H1 (cell line): ENCODE results near the gene SYNRG. TPM values are rescaled to one million over a fixed set of nuclear protein-coding genes. Genes with fewer than 3 reads are reported as not detected.

Source experiments
- CTCF ChIA-PET: fragments of 300-600 bp; sonication (Branson Sonifier 250); formaldehyde crosslinking; loops from one replicate; lab custom pipeline; 2021; ENCODE audit not compliant: partially characterized antibody; lab: Charles Lee
- POLR2A ChIA-PET: fragments of 300-600 bp; sonication (Branson Sonifier 250); formaldehyde crosslinking; loops from one replicate; lab custom pipeline; 2021; ENCODE audit warnings: inconsistent platforms; ENCODE audit not compliant: partially characterized antibody; lab: Charles Lee
- DNase-seq, 2 experiments: peaks; one replicate each; pipeline versions ENCODE4 v3.0.0 to v3.0.0-alpha.2; 2010 to 2022; ENCODE audit warnings: low spot score in 2 of 2, low read depth in 1 of 2, mixed read lengths in 1 of 2
- FAIRE-seq: peaks from 2 replicates; lab custom pipeline; 2011; peaks lifted over from hg19 to GRCh38; lab: Jason Lieb, UNC
- H2AFZ ChIP-seq: 2 replicates; pipeline ENCODE4 v1.8.1; 2012; ENCODE audit warnings: low read length, inconsistent platforms
- H2AK5ac ChIP-seq: 2 replicates; pipeline ENCODE4 v1.6.1; 2013; ENCODE audit warnings: low read depth, low read length
- H2BK120ac ChIP-seq: replicated peaks from 2 replicates; pipeline ENCODE3; 2013; ENCODE audit warnings: low read depth, low read length, inconsistent platforms
- H2BK12ac ChIP-seq: 2 replicates; pipeline ENCODE4 v1.6.1; 2013; ENCODE audit warnings: low read depth, low read length
- H2BK15ac ChIP-seq: 2 replicates; pipeline ENCODE4 v1.6.1; 2013; ENCODE audit warnings: low read length
- H2BK20ac ChIP-seq: 2 replicates; pipeline ENCODE4 v1.6.1; 2013; ENCODE audit warnings: low read length
- H2BK5ac ChIP-seq: 2 replicates; pipeline ENCODE4 v1.6.1; 2013; ENCODE audit warnings: low read depth, low read length
- H3K14ac ChIP-seq: 2 replicates; pipeline ENCODE4 v1.6.1; 2013; ENCODE audit warnings: inconsistent platforms; ENCODE audit not compliant: insufficient read length
- H3K18ac ChIP-seq: 2 replicates; pipeline ENCODE4 v1.6.1; 2013; ENCODE audit warnings: low read length; ENCODE audit errors: extremely low read depth
- H3K23ac ChIP-seq: 2 replicates; pipeline ENCODE4 v1.6.1; 2013; ENCODE audit warnings: inconsistent platforms; ENCODE audit not compliant: insufficient read length
- H3K23me2 ChIP-seq: 2 replicates; pipeline ENCODE4 v1.6.1; 2013; ENCODE audit warnings: low read depth, low read length
- H3K27ac ChIP-seq: 2 replicates; pipeline ENCODE4 v1.6.1; 2011; ENCODE audit warnings: low read depth, low read length, inconsistent platforms
- H3K27me3 ChIP-seq, 4 experiments: replicated peaks in 1 of 4; 1 replicate in 1 of 4; 2 replicates in 3 of 4; pipeline versions ENCODE4 v1.6.1 to v1.8.1; 2011 to 2013; ENCODE audit warnings: low read length in 3 of 4, mild to moderate bottlenecking in 3 of 4, inconsistent platforms in 2 of 4, mixed read lengths in 2 of 4, moderate library complexity in 1 of 4; ENCODE audit not compliant: control insufficient read depth in 3 of 4, insufficient read depth in 3 of 4; ENCODE audit errors: extremely low read depth in 1 of 4
- H3K36me3 ChIP-seq, 4 experiments: 2 replicates each; pipeline versions ENCODE4 v1.6.1 to v1.8.1; 2011 to 2013; ENCODE audit warnings: mild to moderate bottlenecking in 4 of 4, low read length in 3 of 4, moderate library complexity in 2 of 4, control low read depth in 1 of 4, inconsistent platforms in 1 of 4; ENCODE audit not compliant: insufficient read depth in 4 of 4, control insufficient read depth in 2 of 4
- H3K4ac ChIP-seq: replicated peaks from 2 replicates; pipeline ENCODE3; 2013; ENCODE audit warnings: low read length, low read depth, mixed read lengths, inconsistent platforms; ENCODE audit not compliant: insufficient read length
- H3K4me1 ChIP-seq, 4 experiments: replicated peaks in 1 of 4; 1 replicate in 1 of 4; 2 replicates in 3 of 4; pipeline versions ENCODE4 v1.6.1 to v1.8.1; 2011 to 2013; ENCODE audit warnings: low read length in 3 of 4, inconsistent platforms in 2 of 4, mixed read lengths in 1 of 4; ENCODE audit not compliant: insufficient read depth in 4 of 4, control insufficient read depth in 3 of 4
- H3K4me2 ChIP-seq, 2 experiments: 2 replicates each; pipeline versions ENCODE4 v1.6.1 to v1.8.1; 2011 to 2013; ENCODE audit warnings: low read depth in 2 of 2, low read length in 2 of 2, control low read depth in 1 of 2, inconsistent platforms in 1 of 2, mild to moderate bottlenecking in 1 of 2; ENCODE audit not compliant: insufficient read depth in 1 of 2
- H3K4me3 ChIP-seq, 4 experiments: fragments of 200-600, 300-600 bp in 1 of 4; sonication (generic), shearing (Covaris generic), sonication (Bioruptor Twin) in 1 of 4; 2 replicates each; pipeline versions ENCODE4 v1.5.1 to v1.8.1; 2011 to 2016; ENCODE audit warnings: low read length in 4 of 4, low read depth in 3 of 4, control low read depth in 2 of 4, inconsistent platforms in 2 of 4, mild to moderate bottlenecking in 2 of 4, mixed read lengths in 1 of 4, moderate library complexity in 1 of 4; ENCODE audit not compliant: insufficient read depth in 2 of 4; ENCODE audit errors: extremely low read depth in 1 of 4
- H3K56ac ChIP-seq: replicated peaks from 2 replicates; pipeline ENCODE3; 2013; ENCODE audit warnings: low read depth, mild to moderate bottlenecking, mixed read lengths, low read length, inconsistent platforms; ENCODE audit not compliant: insufficient read length
- H3K79me1 ChIP-seq: 2 replicates; pipeline ENCODE4 v1.6.1; 2013; ENCODE audit warnings: low read depth, low read length, control low read depth
- H3K79me2 ChIP-seq, 2 experiments: 2 replicates each; pipeline versions ENCODE4 v1.6.1 to v1.8.1; 2012 to 2013; ENCODE audit warnings: low read length in 2 of 2, mild to moderate bottlenecking in 2 of 2, inconsistent platforms in 1 of 2; ENCODE audit not compliant: insufficient read depth in 2 of 2, control insufficient read depth in 1 of 2
- H3K9ac ChIP-seq, 4 experiments: replicated peaks in 1 of 4; 1 replicate in 1 of 4; 2 replicates in 3 of 4; pipeline versions ENCODE4 v1.6.1 to v1.8.1; 2011 to 2013; ENCODE audit warnings: low read depth in 3 of 4, low read length in 3 of 4, control low read depth in 2 of 4, mild to moderate bottlenecking in 2 of 4, moderate library complexity in 2 of 4, inconsistent platforms in 1 of 4; ENCODE audit errors: extremely low read depth in 1 of 4
- H3K9me3 ChIP-seq, 2 experiments: 2 replicates each; pipeline versions ENCODE4 v1.6.1 to v1.8.1; 2012 to 2013; ENCODE audit warnings: mild to moderate bottlenecking in 2 of 2, moderate library complexity in 2 of 2, control low read depth in 1 of 2, inconsistent platforms in 1 of 2, low read depth in 1 of 2, low read length in 1 of 2, mixed read lengths in 1 of 2; ENCODE audit not compliant: insufficient read depth in 2 of 2
- H4K20me1 ChIP-seq, 2 experiments: replicated peaks in 1 of 2; 2 replicates each; pipeline versions ENCODE3 to v1.8.1; 2011 to 2013; ENCODE audit warnings: inconsistent platforms in 2 of 2, low read length in 2 of 2, mild to moderate bottlenecking in 1 of 2; ENCODE audit not compliant: insufficient read depth in 2 of 2, control insufficient read depth in 1 of 2
- H4K5ac ChIP-seq: 2 replicates; pipeline ENCODE4 v1.6.1; 2013; ENCODE audit warnings: low read length, low read depth, mixed read lengths, inconsistent platforms; ENCODE audit not compliant: insufficient read length
- H4K8ac ChIP-seq: 2 replicates; pipeline ENCODE4 v1.8.0; 2013; ENCODE audit warnings: mild to moderate bottlenecking, moderate library complexity, low read length, inconsistent platforms; ENCODE audit not compliant: insufficient read depth; ENCODE audit errors: extremely low read depth
- H4K91ac ChIP-seq: replicated peaks from 2 replicates; pipeline ENCODE3; 2013; ENCODE audit warnings: low read length, mixed read lengths, inconsistent platforms; ENCODE audit not compliant: insufficient read length
- CEBPB ChIP-seq: IDR thresholded peaks from 2 replicates; pipeline ENCODE4 v1.6.1; 2012; ENCODE audit warnings: low read depth, low read length
- JUND ChIP-seq: IDR thresholded peaks from 2 replicates; pipeline ENCODE4 v1.6.1; 2011; ENCODE audit warnings: mild to moderate bottlenecking, improper control_type of control experiment, low read length
- KDM1A ChIP-seq: fragments of 200-600, 300-600 bp; sonication (generic); IDR thresholded peaks from 2 replicates; pipeline ENCODE4 v1.7.1; 2016; ENCODE audit warnings: mild to moderate bottlenecking, low read length, borderline replicate concordance
- NANOG ChIP-seq: IDR thresholded peaks from 2 replicates; pipeline ENCODE4 v1.6.1; 2011; ENCODE audit warnings: low read length, low read depth, mild to moderate bottlenecking, inconsistent platforms; ENCODE audit not compliant: insufficient read depth, poor library complexity, severe bottlenecking
- NRF1 ChIP-seq: IDR thresholded peaks from 2 replicates; pipeline ENCODE4 v1.6.1; 2011; ENCODE audit warnings: mild to moderate bottlenecking, low read depth, low read length, improper control_type of control experiment
- POU5F1 ChIP-seq: IDR thresholded peaks from 2 replicates; pipeline ENCODE4 v1.6.1; 2011; ENCODE audit warnings: low read depth, mild to moderate bottlenecking, low read length, moderate library complexity
- TBP ChIP-seq: IDR thresholded peaks from 2 replicates; pipeline ENCODE4 v1.6.1; 2011; ENCODE audit warnings: low read depth, low read length, improper control_type of control experiment
- WGBS, 2 experiments: shearing (Covaris generic) in 1 of 2; methylation state at CpG; one replicate each; pipeline versions ENCODE4 v1.1.6 to v1.1.7; 2013 to 2015; ENCODE audit warnings: low lambda C conversion rate in 2 of 2, mixed read lengths in 2 of 2, inconsistent platforms in 1 of 2, low coverage in 1 of 2, missing lambda C conversion rate in 1 of 2; ENCODE audit not compliant: insufficient replicate concordance in 2 of 2, insufficient coverage in 1 of 2, insufficient read length in 1 of 2; ENCODE audit errors: extremely low coverage in 1 of 2, missing lambda C conversion rate in 1 of 2; 5-methylcytosine and 5-hydroxymethylcytosine counted together
- polyA plus RNA-seq, 7 experiments: library from polyadenylated mRNA; depleted of rRNA in 3 of 7; stranded (reverse) in 5 of 7; unstranded in 2 of 7; fragments of >200 nt in 5 of 7; fragments of 200-250 nt in 2 of 7; gene quantifications; 1 replicate in 5 of 7; 2 replicates in 1 of 7; 4 replicates in 1 of 7; pipeline versions ENCODE4 v1.2.1 to v1.2.3, GENCODE V29; 2011 to 2013; ENCODE audit warnings: missing spikeins in 2 of 7, mixed read lengths in 2 of 7
- total RNA-seq: library from RNA; stranded (reverse); fragmentation: NEBNext Ultra II Directional; extraction: Animal tissue kit (Norgen Biotek cat#: 25700); gene quantifications from 2 replicates; pipeline ENCODE4 v1.2.1, GENCODE V29; 2021
- TF ChIP-seq, protein P1 (sequence below): IDR thresholded peaks from 2 replicates; pipeline ENCODE4 v1.6.1; 2012; ENCODE audit warnings: low read length, inconsistent platforms
- TF ChIP-seq, protein P2 (sequence below): IDR thresholded peaks from 2 replicates; pipeline ENCODE4 v1.6.1; 2011; ENCODE audit warnings: low read depth, mild to moderate bottlenecking, low read length; ENCODE audit not compliant: insufficient read depth

The SYNRG gene
- total and polyA plus RNA-seq, 2 of the 8 experiments (the other 6 are each of a cell fraction or from before 2014, with no cell fraction given) = 7.7 to 31.7 TPM

DNA sequence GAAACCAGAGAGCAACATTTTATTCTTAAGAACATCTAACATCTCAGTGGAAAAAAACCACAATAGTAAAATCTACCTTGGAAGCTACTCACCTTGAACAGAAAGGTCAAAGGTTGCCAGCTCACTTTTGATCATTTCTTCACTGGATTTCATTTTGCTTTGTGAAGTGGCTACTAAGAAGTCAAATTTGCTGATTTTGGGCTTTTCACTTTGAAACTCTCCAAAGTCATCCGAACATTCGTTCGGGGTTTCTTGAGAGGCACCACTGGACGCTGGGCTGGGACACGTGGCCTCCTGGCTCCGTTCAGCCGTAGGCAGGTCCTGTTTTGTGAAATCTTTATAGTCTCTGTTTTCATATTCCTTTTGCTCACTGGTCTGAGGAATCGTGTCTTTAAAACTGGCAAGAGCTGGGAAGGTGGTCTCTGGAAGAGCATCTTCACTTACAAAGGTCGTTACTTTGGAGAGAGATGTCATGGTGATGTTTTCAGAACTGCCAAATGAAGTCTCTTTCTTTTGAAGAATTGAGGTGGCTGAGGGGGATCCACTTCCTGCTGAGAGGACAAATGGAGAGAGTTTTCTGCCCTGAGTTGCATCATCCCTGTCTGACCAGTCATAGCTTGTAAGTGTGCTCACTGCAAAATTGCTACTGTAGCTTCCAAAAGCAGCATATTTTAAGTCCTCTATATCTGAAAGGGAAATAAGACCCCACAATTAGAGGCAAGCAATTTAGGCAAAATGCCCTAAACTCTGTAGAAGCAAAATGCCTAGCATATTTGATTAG, 67.1 kb downstream of the SYNRG start:
- H3K56ac ChIP-seq = no peak overlapping the region
- H3K23ac ChIP-seq = no peak overlapping the region
- DNase-seq = no peak

More for the DNA sequence above, 67.1 kb downstream of the SYNRG start:
- Histone ChIP-seq H3K27ac (no peak overlapping the region), H3K27me3 (no peaks in the 10 kb centered on the region), H2BK12ac (no peak overlapping the region), H3K4ac (no peak overlapping the region), H3K14ac (no peak overlapping the region), H2BK5ac (no peak overlapping the region; the same call in 1 of the 2 replicates), H4K8ac (no peak overlapping the region), H2AFZ (no peak overlapping the region), H3K4me1 (peaks cover 0 to 9% (median 2%) of the 10 kb centered on the region in 4 experiments; a peak in 3 of 7 replicates), H4K5ac (no peak overlapping the region), H2BK15ac (no peak overlapping the region), H3K18ac (no peak overlapping the region), H2BK20ac (no peak overlapping the region), H2BK120ac (no peak overlapping the region), H2AK5ac (no peak overlapping the region), H3K4me2 (peak overlapping the region in 1 of 2 experiments; percentile 2; a peak in 2 of 4 replicates), H3K4me3 (no peak overlapping the region), H4K20me1 (no peaks in the 10 kb centered on the region), H3K9me3 (no peaks in the 10 kb centered on the region), H3K23me2 (no peaks in the 10 kb centered on the region), H3K79me1 (no peaks in the 10 kb centered on the region), H3K79me2 (0 out of 4 replicates have a peak, but pooled peaks cover 0 to 5% of the 10 kb centered on the region in 2 experiments), H4K91ac (no peak overlapping the region), H3K9ac (no peak overlapping the region), H3K36me3 (peaks cover 4 to 30% (median 19%) of the 10 kb centered on the region in 4 experiments)
- no peak for FAIRE-seq
- ChIA-PET POLR2A (interaction anchor here (0.6 to 1.4 kb wide), 7 partner anchors 8 to 422 kb away, joined by 3 to 4 read pairs (median 3); partner anchors contain the start of gene SYNRG), CTCF (interaction anchor here (0.7 to 2.0 kb wide), 6 partner anchors 14 to 104 kb away, joined by 3 to 19 read pairs (median 4); no protein-coding TSS in a partner anchor)
- 91% methylated on average over 9 of the region's 9 CpGs; no CpG with 5 or more reads in 1 of the 2 experiments for WGBS, 2 experiments
- TF ChIP-seq NRF1 = no peak
- TF ChIP-seq, protein P1, sequence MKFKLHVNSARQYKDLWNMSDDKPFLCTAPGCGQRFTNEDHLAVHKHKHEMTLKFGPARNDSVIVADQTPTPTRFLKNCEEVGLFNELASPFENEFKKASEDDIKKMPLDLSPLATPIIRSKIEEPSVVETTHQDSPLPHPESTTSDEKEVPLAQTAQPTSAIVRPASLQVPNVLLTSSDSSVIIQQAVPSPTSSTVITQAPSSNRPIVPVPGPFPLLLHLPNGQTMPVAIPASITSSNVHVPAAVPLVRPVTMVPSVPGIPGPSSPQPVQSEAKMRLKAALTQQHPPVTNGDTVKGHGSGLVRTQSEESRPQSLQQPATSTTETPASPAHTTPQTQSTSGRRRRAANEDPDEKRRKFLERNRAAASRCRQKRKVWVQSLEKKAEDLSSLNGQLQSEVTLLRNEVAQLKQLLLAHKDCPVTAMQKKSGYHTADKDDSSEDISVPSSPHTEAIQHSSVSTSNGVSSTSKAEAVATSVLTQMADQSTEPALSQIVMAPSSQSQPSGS = no peak
- peak; percentile 6 for TF ChIP-seq NANOG
- peak; percentile 93 for TF ChIP-seq CEBPB
- TF ChIP-seq, protein P2, sequence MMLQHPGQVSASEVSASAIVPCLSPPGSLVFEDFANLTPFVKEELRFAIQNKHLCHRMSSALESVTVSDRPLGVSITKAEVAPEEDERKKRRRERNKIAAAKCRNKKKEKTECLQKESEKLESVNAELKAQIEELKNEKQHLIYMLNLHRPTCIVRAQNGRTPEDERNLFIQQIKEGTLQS = peak; percentile 62; the same call in 1 of the 2 replicates
- TF ChIP-seq POU5F1 = no peak
- TF ChIP-seq JUND = peak; percentile 78
- TF ChIP-seq TBP = no peak
- TF ChIP-seq KDM1A = no peak
- TF ChIP-seq, all 59 proteins: peak for 4
